ENCODE measurements around the gene OVCH2.
"Not testable (repeated sequence)": the region's sequence is repeated elsewhere in the genome, so short reads cannot be mapped to it uniquely, and the experiment has no call there.

Gene OVCH2

GRCh38 chr11:7671347-7672215, 34.7 kb downstream of the OVCH2 start:
- no peak for DNase-seq (ENCODE audit: low spot score)

- no peak for DNase-seq (ENCODE audit: low spot score)
Observed at GRCh38 chr11:7670641-7671040, 35.6 kb downstream of the OVCH2 start.

DNA sequence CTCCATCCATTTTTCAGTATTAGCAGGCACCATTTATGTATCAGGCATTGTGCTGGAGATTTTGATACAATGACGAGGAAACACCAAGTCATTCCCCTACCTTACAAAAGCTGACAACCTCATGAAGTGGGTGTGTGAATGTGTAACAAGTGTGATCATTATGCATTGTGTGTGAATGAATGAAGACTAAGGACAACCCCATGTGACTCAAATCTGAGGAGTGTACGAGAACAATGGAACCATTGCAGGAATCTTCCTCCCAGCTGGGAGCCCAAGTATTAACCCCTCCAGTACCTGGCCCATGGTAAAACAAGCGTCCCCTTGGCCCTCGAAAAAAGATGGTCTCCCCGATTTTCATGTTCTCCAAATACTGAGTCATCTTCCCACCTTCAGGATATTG, 37.4 kb downstream of the OVCH2 start:
- no peak for DNase-seq (ENCODE audit: low spot score)

DNA sequence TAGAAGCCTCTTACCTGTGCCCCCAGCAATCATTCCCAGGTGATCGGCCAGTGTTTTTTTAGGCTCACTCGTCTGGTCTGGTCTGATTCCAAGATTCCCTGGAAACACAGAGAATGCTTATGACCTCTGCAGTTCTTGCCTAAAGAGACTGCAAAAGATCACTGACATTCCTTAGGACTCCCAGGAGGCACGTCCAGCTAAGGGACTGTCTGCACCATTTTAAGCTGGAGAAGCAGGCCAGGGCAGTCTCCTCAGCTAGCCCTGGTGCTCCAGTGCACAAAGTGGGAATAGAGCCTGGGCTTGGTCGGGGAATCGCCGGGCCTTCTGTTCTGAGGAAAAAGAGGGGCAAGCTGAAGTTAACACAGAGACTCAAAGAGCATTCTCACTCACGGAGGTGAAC, 37.8 kb downstream of the OVCH2 start:
- DNase-seq (ENCODE audit: low spot score) = no peak

DNA sequence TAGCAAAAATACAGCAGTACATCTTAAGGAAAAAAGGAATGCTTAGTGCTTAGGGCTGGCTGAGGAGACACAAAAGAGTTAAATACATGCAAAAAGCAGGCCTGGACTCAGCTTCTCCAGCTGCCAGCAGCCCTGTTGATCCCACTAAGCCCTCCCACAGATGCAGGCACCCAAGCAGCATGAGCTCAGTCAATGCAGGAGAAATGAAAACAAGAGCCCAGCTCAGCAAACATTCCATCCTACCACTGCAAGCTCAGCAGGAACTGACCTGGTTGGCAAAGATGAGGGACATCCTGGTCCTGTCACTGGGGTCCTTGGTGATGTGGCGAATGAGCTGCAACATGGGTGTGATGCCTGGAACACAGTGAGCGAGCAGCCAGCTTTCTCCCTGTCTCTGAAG, 38.8 kb downstream of the OVCH2 start:
- DNase-seq (ENCODE audit: low spot score) = no peak

- DNase-seq (ENCODE audit: low spot score) = no peak
Observed at GRCh38 chr11:7666292-7666866, 39.9 kb downstream of the OVCH2 start.

DNA sequence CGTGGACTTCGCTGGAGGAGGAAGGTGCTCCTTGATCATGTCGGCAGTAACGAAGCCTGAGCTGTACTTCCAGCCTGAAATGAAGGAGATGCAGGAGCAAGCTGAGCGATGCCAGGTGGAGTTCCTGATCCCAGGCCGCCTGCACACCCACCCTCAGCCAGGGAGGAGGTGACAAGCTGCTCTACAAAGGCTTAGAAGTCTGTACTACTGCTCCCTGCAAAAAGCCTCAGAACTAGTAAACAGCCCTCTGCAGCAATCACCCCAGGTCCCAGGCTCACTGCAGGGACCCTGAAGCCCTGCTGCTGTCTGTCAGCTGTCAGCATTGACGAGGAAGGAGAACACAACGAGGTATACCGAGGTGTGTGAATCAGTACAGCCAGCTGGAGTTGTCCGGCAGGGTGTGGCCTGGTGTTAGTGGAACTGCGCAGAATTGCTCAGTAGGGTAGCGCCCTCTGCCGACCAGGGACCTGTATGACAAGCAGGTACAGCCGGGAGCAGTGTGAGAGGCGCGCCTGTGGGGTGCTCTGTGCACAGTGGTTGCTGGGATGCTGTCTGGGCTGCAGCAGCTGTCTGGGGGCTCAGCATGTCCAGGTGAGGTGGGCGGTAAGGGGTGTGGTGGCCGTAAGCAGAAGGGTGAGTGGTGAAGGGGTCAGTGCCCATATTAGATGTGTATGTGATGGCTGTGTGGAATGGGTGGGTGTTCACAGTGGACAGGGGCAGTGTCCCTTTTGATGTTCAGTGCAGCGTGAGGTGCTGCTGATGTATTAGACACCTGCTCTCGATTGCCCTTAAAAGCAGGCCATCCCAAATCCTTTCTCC, 40.6 kb downstream of the OVCH2 start:
- peak; percentile 90 for DNase-seq (ENCODE audit: low spot score)

DNA sequence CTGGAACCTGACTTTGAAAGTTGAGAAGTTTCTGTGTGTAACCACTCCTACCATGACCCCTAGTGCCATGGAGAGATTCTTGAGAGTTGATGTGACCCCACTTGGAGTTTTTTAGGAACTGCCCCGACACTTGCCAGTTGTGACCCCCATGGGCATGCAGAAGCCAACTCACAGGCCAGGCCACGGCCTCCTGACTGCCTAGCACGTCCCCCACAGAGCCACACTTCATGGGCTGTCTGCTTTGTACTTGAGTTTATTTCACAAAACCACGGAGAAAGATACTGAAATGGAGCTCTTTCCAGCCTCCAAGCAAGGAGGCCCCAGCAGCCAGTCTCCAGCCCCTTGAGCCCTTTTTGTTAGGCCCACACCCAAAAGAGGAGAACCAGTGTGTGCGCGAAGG, 41.4 kb downstream of the OVCH2 start:
- no peak for DNase-seq (ENCODE audit: low spot score)

GRCh38 chr11:7663531-7663930, 42.7 kb downstream of the OVCH2 start:
- not testable (repeated sequence) for DNase-seq (ENCODE audit: low spot score)

DNA sequence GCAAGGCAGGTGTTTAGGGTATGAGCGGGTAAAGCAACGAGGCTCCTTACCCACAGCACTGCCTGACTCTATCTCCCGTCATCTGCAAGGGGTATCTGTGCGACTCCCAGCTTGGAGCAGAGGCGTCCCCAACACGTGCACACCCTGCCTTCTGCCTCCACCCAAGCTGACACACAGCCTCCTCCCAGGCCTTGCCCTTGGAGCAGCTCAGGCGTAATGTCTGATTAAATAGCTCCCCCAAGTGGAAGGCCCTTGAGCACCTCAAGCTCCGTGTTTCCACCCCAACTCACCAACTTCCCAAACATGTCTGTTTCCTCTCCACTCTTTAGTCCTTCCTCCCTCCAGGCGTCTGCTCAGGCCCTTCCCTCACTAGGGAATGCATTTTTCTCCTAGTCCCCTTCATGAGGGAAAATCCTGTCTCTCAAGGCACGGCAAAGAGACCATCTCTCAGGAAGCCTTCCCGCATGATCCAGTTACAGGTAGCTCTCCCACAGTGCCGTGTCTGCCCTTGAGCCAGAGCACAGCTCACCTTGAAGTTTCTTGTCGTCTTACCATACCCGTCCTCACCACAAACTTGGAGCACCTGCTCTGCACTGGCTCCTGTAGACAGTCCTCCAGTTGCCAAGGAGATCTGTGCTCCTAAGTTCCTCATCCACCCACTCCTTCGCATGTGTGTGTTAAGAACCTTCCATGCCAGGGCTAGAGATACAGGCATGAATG, 48.8 kb downstream of the OVCH2 start:
- peak; percentile 78 for DNase-seq (ENCODE audit: low spot score)

- no peak for DNase-seq (ENCODE audit: low spot score)
Observed at GRCh38 chr11:7656704-7657103, 49.6 kb downstream of the OVCH2 start.

GRCh38 chr11:7655253-7656217, 50.7 kb downstream of the OVCH2 start:
- DNase-seq (ENCODE audit: low spot score) = no peak

DNA sequence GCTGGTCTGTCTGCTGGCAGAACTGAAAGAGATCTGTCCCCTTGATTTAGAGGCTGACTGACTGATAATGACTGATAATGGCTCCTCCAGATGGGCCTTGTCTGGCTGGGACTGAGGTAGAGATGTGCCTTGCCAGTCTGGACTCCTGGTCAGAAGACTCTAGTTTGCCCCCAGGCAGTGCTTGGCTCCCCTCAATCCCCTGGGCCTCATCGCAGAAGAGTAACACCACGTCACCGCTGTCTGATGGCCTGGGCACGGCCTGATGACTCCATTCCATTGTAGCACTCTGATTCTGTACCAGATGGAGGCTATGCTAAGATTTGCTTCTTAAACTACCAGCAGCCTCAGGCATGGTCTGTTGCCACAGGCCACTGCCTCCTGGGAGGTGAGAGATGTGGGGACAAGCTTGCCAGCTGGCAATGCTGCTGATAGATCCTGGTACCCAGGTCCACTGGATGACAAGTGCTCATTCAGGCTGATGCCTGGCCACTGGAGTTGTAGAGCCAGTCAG, 52.0 kb downstream of the OVCH2 start:
- no peak for DNase-seq (ENCODE audit: low spot score)

- DNase-seq (ENCODE audit: low spot score) = no peak
Observed at GRCh38 chr11:7651700-7652099, 54.6 kb downstream of the OVCH2 start.

GRCh38 chr11:7651140-7651551, 55.1 kb downstream of the OVCH2 start:
- no peak for DNase-seq (ENCODE audit: low spot score)

GRCh38 chr11:7648264-7648663, 58.0 kb downstream of the OVCH2 start:
- DNase-seq (ENCODE audit: low spot score) = no peak

DNA sequence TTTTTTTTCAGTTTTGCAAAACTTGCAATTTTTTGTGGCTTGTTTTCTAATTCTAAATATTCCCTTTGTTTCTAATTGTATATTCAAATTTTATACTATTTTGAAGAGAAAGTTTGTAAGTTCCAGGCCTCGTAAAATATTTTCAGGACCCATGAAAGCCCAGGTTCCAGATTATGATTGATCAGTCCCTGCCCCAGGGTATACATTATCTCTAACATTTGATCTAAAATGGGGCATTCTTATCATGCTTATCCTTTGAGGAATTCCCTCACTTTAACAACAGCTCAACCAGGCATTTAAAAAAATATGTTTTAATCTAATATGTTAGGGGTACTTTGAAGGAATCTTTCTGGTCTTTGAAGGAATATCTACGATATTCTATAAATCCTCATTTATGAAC, 59.4 kb downstream of the OVCH2 start:
- DNase-seq (ENCODE audit: low spot score) = no peak

DNA sequence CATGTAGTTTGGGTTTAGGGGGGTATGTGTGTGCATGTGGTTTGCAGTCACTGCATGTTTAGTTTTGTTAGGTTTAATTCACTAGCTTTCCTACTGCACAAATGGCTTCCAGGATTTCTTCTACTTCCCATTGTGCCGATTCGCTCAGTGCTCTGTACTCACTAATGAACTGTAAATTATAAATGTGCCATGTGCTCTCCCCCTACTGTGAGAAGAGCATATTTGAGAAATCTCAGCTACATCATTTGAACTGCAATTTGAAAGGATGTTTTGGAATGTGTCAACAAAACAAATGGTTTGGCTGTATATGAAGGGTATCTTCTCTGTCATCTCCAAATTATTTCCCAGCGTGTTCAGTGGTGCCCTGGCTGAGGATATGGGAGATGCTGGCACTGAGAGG, 61.1 kb downstream of the OVCH2 start:
- DNase-seq (ENCODE audit: low spot score) = no peak

DNA sequence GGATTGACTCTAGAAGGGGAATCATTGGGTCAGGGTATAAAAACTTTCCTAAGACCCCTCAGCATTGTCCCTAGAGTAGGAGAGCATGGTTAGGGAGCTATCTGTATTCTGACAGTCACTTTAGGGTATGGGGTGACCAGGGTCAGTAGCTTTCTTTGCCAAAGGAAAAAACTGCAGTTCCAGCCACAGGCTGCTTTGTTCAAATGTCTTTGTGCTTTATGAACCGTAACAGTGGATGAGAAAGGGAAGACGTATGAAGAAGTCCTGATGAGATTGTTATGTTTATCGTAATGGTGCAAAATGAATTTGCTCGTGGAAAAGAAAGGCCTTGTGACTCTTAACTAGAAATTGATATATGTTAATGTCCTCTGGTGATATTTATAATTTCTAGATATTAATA, 63.0 kb downstream of the OVCH2 start:
- DNase-seq (ENCODE audit: low spot score) = no peak

- DNase-seq (ENCODE audit: low spot score) = no peak
Observed at GRCh38 chr11:7642747-7643146, 63.5 kb downstream of the OVCH2 start.

GRCh38 chr11:7640816-7641215, 65.5 kb downstream of the OVCH2 start:
- DNase-seq (ENCODE audit: low spot score) = no peak
